WI38 (cell line): ENCODE measurements around the gene MSI2.

ENCODE experiments used
- H3K4me3 ChIP-seq: 2 replicates; pipeline ENCODE4 v1.5.1; 2011; ENCODE audit warnings: low read depth, mild to moderate bottlenecking, control low read depth, low read length
- CTCF ChIP-seq: IDR thresholded peaks from 2 replicates; pipeline ENCODE4 v1.5.1; 2012; ENCODE audit warnings: low read depth, mild to moderate bottlenecking, control low read depth, low read length

MSI2 gene

GRCh38 chr17:57674894-57675293 lies 418.6 kb downstream of the MSI2 start:
- no peak overlapping the region for H3K4me3 ChIP-seq
- TF ChIP-seq CTCF = no peak

GRCh38 chr17:57675427-57676387 lies 419.4 kb downstream of the MSI2 start:
- TF ChIP-seq CTCF = no peak
- H3K4me3 ChIP-seq = no peak overlapping the region

GRCh38 chr17:57676543-57676942 lies 420.2 kb downstream of the MSI2 start:
- no peak for TF ChIP-seq CTCF
- H3K4me3 ChIP-seq = no peak overlapping the region

GRCh38 chr17:57677301-57677700 lies 421.0 kb downstream of the MSI2 start:
- no peak overlapping the region for H3K4me3 ChIP-seq
- no peak for TF ChIP-seq CTCF

GRCh38 chr17:57677858-57678257 lies 421.5 kb downstream of the MSI2 start:
- no peak overlapping the region for H3K4me3 ChIP-seq
- no peak for TF ChIP-seq CTCF

GRCh38 chr17:57678393-57678792 lies 422.1 kb downstream of the MSI2 start:
- TF ChIP-seq CTCF = no peak
- H3K4me3 ChIP-seq = no peak overlapping the region

- TF ChIP-seq CTCF = no peak
Observed at GRCh38 chr17:57679356-57679755, 423.0 kb downstream of the MSI2 start.

More at GRCh38 chr17:57679356-57679755, 423.0 kb downstream of the MSI2 start:
- H3K4me3 ChIP-seq = no peak overlapping the region
